ENCODE data around the gene ZSWIM7. TPM values are rescaled to one million over a fixed set of nuclear protein-coding genes. Genes with fewer than 3 reads are reported as not detected.
A peak's percentile ranks its signal among the peaks of the same experiment; 100 is the strongest.
"Not testable (repeated sequence)": the region's sequence is repeated elsewhere in the genome, so short reads cannot be mapped to it uniquely, and the experiment has no call there.

Gene ZSWIM7
- total RNA-seq, 1 donor from 2014 or later, result 23.5 TPM

GRCh38 chr17:15957608-15958307, 41.7 kb downstream of the ZSWIM7 start:
- DNase-seq (ENCODE audit: low spot score), result no peak

- no peak for DNase-seq (ENCODE audit: low spot score)
These were observed 42.3 kb downstream of the ZSWIM7 start for GRCh38 chr17:15957206-15957605.

GRCh38 chr17:15955793-15956541, 43.5 kb downstream of the ZSWIM7 start:
- no peak for DNase-seq (ENCODE audit: low spot score)

GRCh38 chr17:15954222-15954621, 45.3 kb downstream of the ZSWIM7 start:
- DNase-seq (ENCODE audit: low spot score), result no peak

GRCh38 chr17:15952916-15953790, 46.4 kb downstream of the ZSWIM7 start:
- DNase-seq (ENCODE audit: low spot score), result no peak

- DNase-seq (ENCODE audit: low spot score), result no peak
These were observed 47.4 kb downstream of the ZSWIM7 start for GRCh38 chr17:15952048-15952532.

- DNase-seq (ENCODE audit: low spot score), result no peak
These were observed 48.0 kb downstream of the ZSWIM7 start for GRCh38 chr17:15951368-15952047.

GRCh38 chr17:15947976-15948752, 51.3 kb downstream of the ZSWIM7 start:
- DNase-seq (ENCODE audit: low spot score), result no peak

- DNase-seq (ENCODE audit: low spot score), result no peak
These were observed 52.2 kb downstream of the ZSWIM7 start for GRCh38 chr17:15947271-15947670.

GRCh38 chr17:15946611-15947120, 52.8 kb downstream of the ZSWIM7 start:
- DNase-seq (ENCODE audit: low spot score), result no peak

- DNase-seq (ENCODE audit: low spot score), result no peak
These were observed 53.8 kb downstream of the ZSWIM7 start for GRCh38 chr17:15945527-15946191.

GRCh38 chr17:15944759-15945526, 54.6 kb downstream of the ZSWIM7 start, which contains the start of gene ADORA2B:
ADORA2B (plus strand) TSS chr17:15945130; CDS start chr17:15945249, 119 bp downstream.
- peak; percentile 45 for DNase-seq (ENCODE audit: low spot score)

- DNase-seq (ENCODE audit: low spot score), result no peak
These were observed 55.3 kb downstream of the ZSWIM7 start for GRCh38 chr17:15943971-15944758.

GRCh38 chr17:15942207-15942833, 57.2 kb downstream of the ZSWIM7 start:
- DNase-seq (ENCODE audit: low spot score), result no peak

- no peak for DNase-seq (ENCODE audit: low spot score)
These were observed 57.7 kb downstream of the ZSWIM7 start for GRCh38 chr17:15941781-15942180.

- not testable (repeated sequence) for DNase-seq (ENCODE audit: low spot score)
These were observed 63.0 kb downstream of the ZSWIM7 start for GRCh38 chr17:15936481-15936880.

- no peak for DNase-seq (ENCODE audit: low spot score)
These were observed 63.6 kb downstream of the ZSWIM7 start for GRCh38 chr17:15935891-15936290.

GRCh38 chr17:15934866-15935265, 64.6 kb downstream of the ZSWIM7 start:
- no peak for DNase-seq (ENCODE audit: low spot score)
